GM21526 (cell line): ENCODE results near the gene CDYL.
"Not testable (repeated sequence)": the region's sequence is repeated elsewhere in the genome, so short reads cannot be mapped to it uniquely, and the experiment has no call there.

Experiments
- ATAC-seq: cut with Tn5 transposase; IDR thresholded peaks from one replicate; pipeline ENCODE4 v1.9.1; 2021; ENCODE audit warnings: moderate library complexity; ENCODE audit not compliant: unreplicated experiment, low FRiP score

CDYL gene

DNA sequence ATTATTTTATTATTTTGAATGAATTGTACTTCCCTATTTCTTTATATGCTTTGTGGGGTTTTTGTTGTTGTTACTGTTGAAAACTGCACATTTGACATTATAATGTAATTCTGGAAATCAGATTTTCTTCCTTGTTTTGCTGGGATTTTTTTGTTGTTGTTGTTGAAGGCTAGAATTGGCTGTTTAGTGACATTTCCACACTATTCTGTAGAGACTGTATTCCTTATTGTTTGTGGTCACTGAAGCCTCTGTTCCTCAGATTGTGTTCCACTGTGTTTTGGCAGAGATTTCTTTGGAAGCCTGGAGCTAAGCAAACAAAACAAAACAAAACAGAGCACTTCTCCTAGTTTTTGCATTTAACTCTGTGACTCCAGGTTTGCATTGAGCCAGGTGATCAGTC is 52.9 kb downstream of the CDYL start:
- ATAC-seq: no peak

DNA sequence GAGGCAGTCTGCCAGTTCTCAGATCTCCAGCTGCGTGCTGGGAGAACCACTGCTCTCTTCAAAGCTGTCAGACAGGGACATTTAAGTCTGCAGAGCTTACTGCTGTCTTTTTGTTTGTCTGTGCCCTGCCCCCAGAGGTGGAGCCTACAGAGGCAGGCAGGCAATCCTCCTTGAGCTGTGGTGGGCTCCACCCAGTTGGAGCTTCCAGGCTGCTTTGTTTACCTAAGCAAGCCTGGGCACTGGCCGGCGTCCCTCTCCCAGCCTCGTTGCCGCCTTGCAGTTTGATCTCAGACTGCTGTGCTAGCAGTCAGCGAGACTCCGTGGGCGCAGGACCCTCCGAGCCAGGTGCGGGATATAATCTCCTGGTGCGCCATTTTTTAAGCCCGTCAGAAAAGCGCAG is 59.3 kb downstream of the CDYL start:
- ATAC-seq: not testable (repeated sequence)

DNA sequence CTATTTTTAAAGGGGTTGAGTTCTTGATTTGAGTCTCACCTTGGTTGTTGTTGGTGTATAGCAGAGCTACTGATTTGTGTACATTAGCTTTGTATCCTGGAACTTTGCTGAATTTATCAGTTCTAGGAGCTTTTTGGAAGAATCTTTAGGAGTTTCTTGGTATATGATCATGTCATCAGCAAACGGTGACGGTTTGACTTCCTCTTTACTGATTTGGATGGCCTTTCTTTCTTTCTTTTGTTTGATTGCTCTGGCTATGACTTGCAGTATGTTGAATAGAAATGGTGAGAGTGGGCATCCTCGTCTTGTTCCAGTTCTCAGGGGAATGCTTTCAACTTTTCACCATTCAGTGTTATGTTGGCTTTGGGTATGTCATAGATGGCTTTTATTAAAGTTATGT is 64.0 kb downstream of the CDYL start:
- no peak for ATAC-seq

DNA sequence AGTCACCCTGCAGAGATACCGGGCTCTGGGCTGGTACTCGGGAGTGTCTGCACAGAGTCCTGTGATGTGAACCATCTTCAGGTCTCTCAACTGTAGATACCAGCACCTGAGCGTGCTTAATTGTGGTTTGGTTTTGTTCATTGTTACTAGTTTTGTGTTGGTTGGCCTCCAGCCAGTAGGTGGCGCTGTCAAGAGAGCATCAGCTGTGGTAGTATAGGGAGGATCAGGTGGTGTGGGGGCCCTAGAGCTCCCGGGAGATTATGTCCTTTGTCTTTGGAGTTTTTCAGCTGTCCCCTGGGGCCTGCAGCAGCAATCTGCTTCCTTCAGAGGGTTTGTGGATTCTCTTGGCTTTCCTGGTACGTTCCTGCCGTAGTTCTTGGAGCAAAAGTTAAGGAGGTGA is 67.9 kb downstream of the CDYL start:
- no peak for ATAC-seq

DNA sequence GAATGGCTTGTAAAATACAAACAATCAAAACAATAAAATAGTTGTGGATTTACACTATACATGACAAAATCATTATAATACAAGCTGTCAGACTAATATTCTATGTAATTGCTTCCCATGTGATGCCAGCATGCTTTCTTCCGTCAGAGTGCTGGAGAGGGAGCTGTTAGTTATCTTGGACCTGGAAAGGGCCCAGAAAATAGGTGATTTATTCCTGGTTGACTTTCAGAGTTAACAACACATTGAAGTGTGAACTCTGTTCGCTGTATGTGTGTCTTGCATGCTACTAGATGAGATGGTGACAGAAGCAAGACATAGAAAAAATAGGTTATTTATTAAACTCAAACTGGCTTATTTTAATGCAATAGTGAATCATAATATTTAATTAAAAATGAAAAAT is 70.2 kb downstream of the CDYL start:
- ATAC-seq: no peak

DNA sequence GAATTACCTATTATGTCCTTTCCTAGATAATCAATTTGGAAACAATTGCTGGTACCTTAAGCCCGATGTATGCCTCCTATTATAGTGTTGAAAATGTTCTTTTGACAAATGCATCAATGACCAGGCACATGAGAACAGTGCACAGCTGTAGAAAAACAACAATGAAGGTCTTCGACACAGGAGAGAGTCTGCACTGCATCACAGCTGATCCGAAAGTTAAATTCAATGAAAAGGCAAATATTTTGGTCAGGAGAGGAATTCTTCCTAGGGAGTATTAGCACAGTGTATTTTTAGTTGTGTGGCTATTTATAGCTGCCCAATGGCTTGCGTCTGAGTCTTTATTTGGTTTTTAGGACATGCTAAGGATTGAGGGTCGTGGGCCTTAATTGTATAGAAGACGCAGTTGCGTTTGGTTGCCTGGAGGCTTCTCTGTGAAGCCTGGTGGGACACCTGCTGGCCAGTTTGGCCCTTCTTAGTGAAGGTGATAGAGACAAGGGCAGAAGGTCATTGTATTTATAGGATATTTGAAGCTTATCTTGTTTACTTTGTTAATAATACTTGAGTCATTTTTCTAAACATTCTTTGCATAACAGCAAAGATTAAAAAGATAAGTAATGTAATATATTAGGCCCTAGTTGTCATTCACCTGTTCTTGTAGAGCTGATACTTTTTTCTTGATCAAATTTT is 72.3 kb downstream of the CDYL start:
- ATAC-seq: no peak

DNA sequence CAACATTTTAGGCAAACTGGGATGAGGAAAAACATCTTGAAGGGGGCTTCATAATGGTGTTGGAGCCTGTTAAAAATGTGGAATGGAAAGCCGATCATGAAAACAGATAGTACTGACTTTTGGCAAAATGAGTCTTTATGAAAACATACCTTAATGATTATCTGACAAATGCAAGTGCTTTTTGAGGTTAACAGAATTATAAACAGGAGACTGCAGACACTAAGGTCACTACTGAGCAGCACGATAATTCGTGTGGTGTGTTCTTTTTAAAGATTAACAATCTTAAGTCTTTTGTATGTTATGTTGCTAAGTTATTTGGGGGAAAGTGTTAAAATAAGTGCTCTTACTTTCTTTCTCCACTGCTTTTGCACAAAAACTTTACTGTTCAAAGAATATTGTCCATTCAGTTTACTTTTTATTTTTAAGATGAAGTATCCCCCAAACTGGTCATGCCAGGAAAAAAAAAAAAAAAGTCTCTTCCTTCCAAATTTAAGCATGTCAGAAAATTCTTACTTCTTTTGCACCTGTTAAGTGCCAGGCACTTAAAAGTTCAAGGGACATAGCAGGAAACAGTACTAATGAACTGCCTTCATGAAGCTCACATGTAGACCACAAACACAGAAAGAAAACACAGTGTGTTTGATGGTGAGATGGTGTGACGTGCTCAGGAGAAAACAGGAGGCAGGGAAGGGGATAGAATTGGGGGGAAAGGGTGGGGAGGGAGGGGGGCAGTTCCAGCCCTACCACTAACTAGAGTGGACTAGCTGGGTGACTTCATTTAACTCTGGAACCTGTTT is 73.2 kb downstream of the CDYL start:
- no peak for ATAC-seq

DNA sequence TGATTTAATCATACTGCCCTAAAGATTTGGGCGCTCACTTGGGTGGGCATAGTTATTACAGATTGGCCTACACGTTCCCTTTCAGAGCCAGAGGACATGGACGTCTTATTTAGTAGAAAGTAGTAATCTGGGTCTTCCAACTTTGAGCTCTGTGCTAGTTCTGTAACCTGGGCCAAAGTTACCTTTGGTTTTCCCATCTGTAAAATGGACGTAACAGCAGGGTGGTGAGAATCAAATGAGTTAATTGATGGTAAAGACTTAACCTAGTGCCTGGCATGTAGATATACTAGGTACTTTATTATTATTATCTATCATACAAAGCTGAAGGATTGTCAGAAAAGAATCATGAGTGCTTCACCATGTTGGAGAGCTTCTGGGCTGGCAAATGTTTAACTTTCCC is 74.8 kb downstream of the CDYL start:
- no peak for ATAC-seq

DNA sequence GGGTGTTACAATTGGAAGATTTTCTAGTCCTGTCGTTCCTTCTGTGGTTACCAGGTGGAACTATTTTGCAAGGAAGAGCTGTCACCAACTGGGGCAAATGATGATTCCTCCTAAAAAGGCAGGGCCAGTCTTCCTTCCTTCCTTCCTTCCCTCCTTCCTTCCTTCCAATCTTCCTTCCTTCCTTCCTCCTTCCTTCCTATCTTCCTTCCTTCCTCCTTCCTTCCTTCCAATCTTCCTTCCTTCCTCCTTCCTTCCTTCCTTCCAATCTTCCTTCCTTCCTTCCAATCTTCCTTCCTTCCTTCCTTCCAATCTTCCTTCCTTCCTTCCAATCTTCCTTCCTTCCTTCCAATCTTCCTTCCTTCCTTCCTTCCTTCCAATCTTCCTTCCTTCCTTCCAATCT is 76.0 kb downstream of the CDYL start:
- ATAC-seq: not testable (repeated sequence)

DNA sequence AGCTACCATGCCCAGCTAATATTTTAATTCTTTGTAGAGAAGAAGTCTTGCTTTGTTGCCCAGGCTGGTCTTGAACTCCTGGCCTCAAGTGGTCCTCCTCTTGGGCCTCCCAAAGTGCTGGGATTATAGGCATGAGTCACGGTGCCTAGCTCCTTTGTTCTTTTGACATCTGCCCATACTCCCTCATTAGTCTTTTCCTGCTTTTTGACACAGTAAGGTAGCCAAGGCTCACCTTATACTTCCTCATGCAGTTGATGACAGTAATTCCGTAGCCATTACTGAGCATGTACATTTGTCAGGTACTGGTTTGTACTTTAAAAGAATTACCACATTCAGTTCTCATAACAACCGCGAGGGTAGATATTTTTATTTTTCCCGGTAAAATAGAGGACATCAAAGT is 76.7 kb downstream of the CDYL start:
- no peak for ATAC-seq

DNA sequence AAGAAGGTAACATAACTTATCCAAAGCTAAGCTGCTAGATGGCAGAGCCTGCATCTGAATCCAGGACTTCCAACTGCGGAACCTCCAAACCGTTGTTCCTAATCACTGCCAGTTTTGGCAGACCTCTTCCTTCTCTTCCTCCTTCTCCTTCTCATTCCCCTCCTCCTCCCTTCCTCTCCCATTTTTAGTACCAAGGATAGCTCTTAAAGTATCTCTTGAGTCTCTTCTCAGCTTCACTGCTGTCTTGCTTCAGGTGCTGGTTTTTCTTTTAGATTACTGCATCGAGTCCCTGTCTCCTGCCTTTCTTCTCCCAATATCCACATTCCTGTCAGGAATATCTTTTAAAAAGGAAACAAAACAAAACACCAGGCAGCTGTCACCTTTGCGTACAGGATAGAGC is 77.1 kb downstream of the CDYL start:
- ATAC-seq: no peak

DNA sequence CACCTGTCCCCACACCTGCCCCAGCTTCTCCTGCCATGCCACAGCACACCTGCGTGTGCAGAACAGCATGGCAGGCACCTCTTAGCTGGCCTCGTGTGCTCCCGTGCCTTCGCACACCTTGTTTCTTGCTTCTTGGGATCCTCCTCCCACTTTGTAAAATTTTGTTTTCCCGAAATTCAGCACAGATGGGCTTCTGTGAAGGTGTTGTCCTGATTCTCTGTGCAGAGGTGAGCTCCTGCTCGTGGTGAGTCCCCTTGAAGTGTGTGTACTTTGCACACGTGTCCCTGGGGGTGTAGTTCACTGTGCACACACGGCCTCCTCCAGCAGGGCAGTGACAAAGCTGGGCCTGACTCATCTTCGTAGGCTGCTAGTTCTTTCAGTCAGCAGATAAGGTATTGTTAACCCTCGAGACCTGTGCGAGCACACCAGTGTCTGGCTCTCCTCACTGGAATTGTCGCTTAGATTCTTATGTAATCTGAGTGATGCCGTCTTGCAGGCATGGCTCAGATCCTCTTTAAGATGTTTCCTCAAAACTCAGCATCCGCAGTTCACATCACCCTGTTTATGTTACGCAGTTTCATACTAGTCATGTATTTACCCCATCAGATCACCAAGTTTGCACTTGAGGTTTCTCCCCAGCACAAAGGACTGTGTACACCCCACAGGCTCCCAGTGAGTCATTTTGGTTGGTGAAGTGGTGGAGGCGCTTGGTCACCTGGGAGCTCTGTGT is 77.7 kb downstream of the CDYL start:
- no peak for ATAC-seq

DNA sequence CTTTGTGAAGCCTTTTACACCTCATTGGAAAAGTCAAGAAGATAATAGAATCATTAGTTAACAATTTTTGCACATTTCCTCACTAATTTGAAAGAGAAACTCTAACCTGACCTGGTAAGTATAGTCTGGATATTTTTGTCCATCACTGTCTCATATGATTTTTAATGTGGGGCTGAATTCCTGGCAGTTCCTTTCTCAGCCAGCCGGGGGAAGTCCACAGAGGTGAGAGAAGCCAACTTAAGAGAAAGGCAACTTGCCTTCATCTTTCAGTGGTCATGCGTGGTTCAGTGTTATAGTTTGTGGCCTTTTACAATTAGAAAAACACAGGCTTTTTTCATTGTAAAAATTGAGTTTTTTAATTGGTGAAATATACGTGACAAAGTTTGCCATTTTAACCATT is 80.6 kb downstream of the CDYL start:
- ATAC-seq: no peak

DNA sequence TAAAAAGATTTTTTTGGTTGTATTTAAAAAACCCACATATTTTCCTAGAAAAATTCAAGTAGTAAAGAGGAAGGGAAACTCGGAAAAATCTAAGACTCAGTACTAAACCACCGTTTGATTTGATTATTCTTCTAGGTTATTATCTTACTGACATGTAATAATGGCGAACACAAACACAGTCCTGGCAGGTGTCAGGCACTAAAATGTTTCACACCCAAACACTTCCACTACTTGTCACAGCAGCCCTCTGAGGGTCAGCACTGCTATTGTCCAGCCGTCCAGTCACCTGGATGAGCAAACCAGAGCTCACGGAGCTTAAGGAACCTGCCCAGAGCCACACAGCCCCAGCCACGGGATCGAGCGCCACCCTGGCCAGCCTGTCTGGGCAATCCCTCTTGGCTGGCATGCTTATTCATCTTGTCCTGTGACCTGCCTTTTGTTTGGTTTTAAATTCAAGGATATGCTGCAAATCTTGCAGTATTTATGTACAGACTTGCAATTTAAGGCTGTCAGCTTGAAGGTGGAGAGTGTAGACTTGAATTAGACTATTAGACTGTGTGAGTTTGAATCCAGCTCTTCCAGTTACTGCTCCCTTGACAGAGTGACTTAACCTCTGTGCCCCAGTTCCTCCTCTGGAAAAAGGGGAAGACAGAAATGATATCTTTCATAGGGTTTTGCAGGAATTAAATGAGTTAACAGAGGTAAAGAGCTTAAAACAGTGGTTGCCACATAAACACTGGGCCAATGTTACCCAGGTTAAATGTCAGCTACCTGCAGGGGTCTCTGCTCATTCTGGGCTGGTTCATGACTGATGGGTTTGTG is 82.2 kb downstream of the CDYL start:
- no peak for ATAC-seq

DNA sequence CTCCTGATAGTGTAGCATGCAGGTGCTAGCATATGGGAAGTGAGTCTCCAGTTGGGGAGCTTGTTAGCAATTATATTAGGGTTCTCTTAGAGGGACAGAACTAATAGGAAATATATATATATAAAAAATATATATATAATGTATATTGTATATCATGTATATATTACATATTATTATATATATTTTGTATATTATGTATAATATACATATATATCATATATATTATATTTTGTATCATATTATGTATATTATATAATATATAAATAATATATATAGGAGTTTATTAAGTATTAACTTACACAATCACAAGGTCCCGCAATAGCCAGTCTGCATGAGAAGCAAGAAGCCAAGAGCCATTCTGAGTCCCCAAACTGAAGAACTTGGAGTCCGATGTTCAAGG is 84.2 kb downstream of the CDYL start:
- ATAC-seq: no peak

DNA sequence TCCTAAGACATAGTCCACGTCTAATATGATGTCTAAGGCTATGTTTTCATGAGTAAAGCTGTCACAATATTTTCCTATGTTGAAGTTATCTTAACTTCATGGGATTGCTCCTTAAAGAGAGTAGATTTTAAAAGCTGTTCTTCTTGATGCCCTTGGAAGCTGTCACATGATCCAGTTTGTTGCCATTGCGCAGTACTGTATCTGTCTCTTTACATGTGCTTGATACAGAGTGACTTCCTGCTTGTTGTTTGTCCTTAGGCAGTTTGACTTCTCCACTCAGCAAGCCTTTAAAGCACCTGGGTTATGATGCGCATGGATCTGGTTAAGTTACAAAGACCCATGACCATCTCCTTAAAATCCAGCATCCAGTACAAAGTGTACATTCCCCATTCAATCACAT is 85.4 kb downstream of the CDYL start:
- ATAC-seq: no peak

DNA sequence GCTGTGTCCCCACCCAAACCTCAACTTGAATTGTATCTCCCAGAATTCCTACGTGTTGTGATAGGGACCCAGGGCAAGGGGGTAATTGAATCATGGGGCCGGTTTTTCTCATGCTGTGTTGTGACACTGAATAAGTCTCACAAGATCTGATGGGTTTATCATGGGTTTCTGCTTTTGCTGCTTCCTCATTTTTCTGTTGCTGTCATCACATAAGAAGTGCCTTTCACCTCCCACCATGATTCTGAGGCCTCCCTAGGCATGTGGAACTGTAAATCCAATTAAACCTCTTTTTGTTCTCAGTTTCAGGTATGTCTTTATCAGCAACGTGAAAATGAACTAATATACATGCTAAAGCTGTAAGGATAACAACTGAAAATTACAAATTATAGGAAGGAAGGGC is 88.3 kb downstream of the CDYL start:
- no peak for ATAC-seq

DNA sequence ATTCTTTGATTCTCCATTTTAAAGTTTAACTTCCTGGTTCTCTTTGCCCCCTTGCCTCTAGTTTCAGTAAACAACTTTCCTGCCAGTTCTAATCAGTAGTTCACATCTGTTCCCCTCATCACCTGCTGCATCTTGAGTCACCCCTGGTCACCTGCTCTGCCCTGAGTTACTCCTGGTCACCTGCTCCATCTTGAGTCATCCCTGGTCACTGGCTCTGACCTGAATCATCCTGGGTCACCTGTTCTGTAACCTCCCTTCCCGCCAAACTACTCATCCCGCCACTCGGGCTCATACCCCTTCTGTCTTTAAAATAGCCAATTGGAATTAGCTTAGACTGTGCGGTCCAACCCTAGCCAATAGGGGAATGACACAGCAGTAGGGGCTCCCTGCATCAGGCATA is 88.8 kb downstream of the CDYL start:
- not testable (repeated sequence) for ATAC-seq

DNA sequence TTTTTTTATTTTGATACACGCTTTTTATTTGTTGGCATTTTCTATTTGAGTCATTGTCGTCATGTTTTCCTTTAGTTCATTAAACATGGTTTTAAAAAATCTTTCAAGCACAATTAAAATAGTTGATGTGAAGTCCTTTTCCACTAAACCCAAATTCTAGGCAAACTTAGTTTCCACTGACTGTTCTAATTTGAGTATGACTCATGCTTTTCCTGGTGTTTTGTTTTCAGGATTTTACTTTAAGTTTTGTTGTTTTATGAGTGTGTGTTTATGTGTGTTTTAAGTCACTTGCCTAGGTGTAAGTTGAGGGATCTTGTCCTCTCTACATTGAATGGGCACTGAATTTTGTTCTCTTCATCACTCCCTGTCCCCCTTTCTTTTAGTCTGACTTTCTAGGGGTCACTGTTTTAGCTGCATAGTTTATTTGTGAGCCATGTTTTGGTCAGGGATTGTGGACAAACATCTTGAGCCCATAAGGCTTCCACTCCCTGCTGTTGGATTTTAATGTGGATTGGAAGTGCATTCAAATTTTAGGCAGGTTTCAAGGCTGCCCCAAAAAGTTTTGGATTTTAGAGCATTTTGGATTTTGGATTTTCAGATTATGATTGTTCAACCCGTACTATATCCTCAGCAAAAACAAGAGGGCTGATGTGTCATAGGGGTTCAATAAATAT is 94.8 kb downstream of the CDYL start:
- ATAC-seq: no peak

DNA sequence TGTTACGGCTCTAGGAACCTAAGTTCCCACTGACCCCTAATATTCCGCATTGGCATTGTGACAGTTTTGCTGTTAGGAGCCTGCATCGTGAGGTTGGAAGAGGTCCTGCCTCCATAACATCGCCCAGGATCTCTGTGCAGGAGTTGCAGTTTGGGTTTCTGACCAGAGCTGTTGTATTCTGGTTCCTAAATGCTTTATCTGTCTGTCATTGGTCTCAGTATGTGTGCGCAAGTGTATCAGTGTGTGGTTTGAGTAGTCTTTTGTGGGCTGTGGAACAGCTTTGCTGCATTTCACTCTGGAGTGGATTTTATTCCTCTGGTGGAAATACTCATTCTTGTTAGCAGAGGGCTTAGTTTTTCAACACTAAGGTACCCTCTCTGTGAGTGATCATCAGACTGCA is 95.6 kb downstream of the CDYL start:
- no peak for ATAC-seq
